ENCODE results near the gene IREB2.
"Not testable (repeated sequence)": the region's sequence is repeated elsewhere in the genome, so short reads cannot be mapped to it uniquely, and the experiment has no call there.

IREB2 gene, protein sequence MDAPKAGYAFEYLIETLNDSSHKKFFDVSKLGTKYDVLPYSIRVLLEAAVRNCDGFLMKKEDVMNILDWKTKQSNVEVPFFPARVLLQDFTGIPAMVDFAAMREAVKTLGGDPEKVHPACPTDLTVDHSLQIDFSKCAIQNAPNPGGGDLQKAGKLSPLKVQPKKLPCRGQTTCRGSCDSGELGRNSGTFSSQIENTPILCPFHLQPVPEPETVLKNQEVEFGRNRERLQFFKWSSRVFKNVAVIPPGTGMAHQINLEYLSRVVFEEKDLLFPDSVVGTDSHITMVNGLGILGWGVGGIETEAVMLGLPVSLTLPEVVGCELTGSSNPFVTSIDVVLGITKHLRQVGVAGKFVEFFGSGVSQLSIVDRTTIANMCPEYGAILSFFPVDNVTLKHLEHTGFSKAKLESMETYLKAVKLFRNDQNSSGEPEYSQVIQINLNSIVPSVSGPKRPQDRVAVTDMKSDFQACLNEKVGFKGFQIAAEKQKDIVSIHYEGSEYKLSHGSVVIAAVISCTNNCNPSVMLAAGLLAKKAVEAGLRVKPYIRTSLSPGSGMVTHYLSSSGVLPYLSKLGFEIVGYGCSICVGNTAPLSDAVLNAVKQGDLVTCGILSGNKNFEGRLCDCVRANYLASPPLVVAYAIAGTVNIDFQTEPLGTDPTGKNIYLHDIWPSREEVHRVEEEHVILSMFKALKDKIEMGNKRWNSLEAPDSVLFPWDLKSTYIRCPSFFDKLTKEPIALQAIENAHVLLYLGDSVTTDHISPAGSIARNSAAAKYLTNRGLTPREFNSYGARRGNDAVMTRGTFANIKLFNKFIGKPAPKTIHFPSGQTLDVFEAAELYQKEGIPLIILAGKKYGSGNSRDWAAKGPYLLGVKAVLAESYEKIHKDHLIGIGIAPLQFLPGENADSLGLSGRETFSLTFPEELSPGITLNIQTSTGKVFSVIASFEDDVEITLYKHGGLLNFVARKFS

DNA sequence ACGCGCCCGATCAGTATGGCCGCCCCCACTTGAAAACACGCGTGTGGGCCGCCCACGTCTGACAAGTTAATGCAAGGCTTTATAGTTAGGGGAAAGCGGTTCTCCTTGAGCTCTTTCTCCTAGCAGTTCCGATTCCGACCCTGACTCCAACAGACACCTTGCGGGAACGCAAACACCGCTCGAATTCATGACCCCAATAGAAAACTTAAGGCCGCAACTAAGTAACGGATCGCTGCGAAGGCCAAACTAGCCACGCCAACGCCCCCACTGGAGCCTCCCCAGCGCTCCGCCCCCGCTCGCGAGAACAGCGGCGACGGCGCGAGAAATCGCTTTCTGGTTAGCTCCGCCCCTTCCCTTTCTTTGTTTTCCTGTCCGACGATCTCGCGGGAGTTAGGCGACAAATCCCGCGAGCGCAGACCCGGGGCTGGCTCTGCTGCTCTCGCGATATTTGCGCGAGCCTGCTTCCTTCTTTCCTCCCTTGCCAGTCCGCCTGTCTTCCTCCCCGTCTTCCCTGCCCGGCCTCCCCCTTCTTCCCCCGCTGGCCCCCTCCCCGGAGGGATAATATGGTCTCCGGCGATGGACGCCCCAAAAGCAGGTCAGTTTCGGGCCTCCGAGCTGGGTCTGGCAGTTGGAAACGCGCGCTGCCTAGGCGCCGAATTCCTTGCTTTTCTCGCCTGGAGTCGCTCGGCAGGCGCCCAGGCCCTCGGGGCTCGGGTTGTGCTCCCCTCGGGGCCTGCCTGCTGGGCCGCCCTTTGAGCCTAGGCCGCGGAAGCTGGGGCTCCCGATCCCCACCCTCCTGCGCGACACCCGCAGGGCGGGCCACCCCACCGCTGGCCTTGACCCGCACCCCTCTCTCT lies at the start of gene IREB2:
TSS of gene IREB2 (plus strand) at position 455 of the 857 bp plus-strand sequence. CDS start at position 577, 122 bp downstream.
- FAIRE-seq = peak; percentile 98

DNA sequence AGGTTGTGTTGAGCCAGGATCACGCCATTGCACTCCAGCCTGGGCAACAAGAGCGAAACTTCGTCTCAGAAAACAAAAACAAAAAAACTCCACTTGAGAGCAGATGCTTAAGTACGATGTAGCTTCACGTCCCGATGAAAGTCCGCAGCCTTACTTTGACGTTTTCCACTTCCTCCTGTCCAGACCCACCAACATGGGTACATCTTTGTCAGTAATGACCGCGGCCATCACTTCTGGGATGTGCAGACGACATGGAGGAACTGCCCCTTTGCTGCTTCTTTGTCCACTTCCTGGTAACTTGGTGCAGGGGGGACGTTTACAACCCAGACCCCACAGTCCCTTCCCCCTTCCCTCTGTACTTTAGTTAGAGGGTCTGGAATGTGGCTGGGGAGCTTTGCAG lies 49.2 kb upstream of the IREB2 start:
- no peak for FAIRE-seq

DNA sequence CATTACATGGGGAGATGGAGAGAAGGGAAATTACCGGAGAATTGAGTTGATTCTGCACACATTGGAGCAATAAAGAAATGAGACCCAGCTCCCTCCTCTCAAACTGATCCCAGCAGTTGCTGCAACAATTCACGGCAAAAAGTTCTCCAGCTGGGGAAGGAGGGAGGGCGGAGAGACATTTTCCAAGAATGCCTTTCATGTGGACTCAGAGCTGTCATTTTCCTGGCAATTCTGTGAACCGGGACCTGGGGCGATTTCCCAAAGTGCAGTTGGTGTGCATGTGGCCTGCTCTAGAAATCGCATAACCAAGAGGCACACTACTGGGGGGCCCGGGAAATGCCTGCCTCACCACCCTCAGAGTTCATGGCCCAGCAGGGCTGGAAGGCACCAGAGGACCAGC lies 48.7 kb upstream of the IREB2 start:
- FAIRE-seq = no peak

DNA sequence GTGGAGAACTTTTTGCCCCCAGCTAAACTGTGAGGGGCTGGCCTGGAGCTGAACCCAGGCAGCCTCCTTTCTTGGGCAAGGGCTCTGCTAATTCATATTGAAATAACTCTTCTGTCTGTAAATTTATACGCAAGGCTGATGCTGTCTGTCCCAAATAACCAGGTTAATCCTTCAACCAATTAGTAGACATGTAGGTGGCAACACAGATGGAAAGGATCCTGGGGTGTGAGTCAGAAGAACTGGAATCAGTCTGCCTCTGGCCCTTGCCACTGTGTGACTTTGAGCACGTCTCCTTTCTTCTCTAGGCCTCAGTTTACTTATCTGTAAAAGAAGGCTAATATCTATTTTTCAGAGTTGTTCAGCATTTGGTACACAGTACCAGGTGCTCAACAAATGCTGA lies 48.3 kb upstream of the IREB2 start:
- no peak for FAIRE-seq

DNA sequence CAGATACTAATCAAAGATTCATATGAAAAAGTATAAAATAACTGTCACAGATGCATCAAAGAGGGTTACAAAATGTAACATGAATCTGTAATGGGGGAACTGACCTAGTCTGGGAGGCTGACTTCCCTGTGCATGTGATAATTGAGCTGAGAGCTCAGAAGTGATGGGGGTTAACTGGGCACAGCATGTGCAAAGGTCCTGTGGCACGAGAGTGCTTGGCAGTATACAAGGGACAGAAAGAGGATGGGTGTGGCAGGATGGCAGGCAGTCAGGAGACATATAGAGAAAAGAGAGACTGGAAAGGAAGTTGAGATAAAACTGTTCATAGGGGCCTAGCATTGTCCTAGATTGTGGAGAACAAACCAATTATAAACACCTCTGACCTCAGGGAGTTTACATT lies 47.8 kb upstream of the IREB2 start:
- FAIRE-seq = no peak

DNA sequence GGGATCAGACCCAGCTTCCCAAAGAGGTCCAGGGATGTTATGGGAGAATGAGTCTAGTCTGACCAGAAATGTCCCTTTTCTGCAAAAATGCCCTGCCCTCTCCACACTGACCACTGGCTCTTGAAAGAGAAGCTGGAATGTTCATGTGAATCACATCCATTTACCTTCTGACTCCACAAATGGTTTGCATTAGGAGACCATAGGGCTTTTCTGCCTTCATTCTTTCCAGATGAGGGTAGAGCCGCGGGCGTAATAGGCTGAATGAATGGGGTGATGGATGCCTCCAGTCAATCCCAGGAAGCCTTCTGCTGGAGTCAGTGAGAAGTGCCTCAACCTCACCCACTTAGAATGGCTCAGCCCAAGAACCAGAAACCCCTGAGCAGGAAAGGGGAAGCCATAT lies 47.2 kb upstream of the IREB2 start:
- no peak for FAIRE-seq

DNA sequence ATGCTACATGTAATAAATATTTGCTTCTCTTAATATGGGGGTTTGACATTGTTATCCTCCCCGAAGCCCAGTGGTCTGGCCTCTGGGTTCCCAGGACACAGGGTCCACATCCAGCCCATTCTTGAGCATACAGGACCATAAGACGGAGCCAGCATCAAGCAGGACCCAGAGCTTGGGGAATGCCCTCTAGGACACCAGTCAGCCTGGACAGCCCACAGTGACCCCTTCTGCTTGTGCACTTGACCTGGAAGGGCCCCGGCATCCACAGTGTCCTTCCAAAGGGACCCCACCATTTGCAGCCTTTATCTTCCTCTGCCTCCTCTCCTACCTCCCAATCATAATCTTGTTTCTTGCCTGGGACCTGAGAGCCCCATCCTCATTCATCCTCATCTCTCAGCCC lies 46.2 kb upstream of the IREB2 start:
- no peak for FAIRE-seq

DNA sequence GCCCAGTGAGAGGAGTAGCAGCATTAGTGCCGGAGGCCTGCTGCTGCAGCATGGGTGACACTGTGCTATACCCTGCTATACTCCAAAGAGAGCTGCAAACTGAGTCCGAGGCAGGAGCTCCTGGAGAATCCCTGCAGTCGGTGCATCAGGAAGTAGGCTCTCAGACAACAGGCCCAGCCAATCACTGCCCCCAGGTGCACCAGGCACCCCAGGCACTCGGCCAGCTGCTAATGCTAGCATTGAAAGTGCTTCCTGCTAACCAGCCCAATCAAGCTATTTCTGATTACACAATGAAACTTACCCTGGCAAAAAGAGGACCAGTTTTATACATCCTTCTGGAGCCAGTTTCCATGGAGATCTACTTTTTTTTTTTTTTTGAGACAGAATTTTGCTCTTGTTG lies 45.6 kb upstream of the IREB2 start:
- no peak for FAIRE-seq

DNA sequence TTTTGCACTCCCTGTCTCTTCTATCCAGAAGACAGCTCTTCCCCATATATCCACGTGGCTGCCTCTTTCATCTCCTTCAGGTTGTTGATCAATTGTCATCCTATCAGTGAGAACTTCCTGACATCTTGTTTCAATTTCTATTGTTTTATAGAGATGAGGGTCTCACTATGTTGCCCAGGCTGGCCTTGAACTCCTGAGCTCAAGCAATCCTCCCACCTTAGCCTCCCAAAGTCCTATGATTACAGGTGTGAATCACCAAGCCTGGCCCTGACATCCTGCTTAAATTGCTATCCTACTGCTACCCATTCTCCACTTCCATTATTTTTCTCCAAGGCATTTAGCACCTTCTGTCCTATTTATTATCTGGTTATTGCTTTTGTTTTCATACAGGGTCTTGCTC lies 44.9 kb upstream of the IREB2 start:
- FAIRE-seq = no peak

DNA sequence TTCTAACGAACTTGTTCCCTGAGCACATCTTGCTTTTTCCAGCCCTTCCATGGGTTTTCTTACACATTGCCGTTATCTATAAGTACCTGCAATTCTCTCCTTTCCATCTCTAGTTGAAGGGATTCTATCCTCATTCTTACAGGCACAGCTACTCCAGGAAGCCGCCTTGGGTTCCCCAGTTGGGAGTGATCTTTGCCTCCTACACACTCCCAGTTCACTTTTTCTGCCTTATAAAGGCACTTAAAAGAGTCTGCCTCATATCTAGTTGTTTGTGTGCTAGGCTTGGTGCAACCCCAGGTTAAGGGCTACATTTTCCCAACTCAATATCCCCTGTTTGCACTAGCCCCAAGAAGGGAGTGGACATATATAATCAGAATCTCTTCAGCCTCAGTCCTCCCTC lies 44.0 kb upstream of the IREB2 start:
- no peak for FAIRE-seq

DNA sequence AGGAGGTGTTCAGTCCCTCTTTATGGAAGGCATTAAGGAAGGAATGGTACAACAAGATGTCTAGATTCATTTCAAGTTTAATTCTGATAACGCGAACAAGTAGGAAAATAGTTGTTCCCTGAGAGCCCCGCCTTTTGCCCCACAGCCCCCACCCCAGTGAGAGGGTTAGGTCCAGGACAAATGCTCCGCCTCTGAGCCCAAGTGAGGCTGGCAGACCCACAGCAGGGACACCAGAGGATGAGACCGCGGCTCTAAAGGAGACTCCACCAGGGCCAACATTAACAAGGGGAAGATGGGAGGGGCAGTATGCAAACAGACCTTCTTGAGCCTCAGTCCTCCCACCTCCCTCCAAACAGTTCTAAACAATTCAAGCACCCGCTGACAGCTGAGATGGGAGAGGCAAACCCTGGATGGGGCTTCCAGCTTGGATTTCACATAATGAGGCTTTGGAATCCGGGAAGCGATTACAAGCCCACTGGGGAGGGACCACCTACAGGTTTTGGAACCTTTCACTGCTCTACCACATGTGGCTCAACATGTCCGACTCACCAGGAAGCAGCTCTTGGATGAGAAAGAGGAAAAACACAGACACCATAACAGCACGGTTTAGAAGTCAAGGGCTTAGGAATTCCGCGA lies 42.9 kb upstream of the IREB2 start:
- FAIRE-seq = no peak

DNA sequence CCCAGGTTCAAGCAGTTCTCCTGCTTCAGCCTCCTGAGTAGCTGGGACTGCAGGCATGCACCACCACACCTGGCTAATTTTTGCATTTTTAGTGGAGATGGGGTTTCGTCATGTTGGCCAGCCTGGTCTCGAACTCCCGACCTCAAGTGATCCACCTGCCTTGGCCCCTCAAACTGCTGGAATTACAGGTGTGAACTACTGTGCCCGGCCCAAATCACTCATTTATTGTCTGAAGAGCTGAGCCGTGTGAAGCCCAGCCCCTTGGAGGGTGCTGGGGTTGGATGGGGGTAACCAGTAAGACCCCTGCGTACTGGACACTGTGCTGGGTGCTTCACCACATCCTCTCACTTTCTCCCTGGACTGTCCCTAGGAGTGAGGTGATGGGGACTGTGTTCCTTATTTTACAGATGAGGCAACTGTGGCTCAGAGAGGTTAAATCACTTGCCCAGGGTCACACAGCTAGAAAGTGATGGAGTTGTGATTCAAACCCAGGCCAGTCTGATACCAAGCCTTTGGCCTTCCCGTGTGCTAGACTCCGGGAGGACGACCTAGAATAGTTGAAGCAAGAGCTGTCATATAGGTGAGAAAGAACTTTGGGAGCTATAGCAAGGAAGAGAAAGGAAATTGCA lies 41.7 kb upstream of the IREB2 start:
- FAIRE-seq = no peak

DNA sequence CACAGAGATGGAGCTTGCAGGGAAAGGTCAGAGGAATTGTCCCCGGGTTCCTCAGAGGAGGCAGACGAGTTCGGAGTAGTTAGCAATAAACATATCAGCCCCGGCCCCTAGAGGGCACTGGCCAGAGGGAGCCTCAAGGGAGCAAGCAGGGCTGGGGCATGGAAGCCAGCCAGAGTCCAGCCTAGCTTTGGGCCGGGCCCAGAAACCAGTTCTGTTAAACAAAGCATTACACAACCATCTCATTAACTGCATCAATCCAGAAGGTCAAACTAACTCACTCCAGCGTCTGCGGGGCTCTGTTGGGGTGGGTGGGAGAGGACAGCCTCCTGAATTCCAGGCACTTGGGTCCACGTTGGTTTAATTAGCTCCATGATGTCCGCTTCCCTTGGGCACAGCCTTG lies 41.0 kb upstream of the IREB2 start:
- FAIRE-seq = no peak

DNA sequence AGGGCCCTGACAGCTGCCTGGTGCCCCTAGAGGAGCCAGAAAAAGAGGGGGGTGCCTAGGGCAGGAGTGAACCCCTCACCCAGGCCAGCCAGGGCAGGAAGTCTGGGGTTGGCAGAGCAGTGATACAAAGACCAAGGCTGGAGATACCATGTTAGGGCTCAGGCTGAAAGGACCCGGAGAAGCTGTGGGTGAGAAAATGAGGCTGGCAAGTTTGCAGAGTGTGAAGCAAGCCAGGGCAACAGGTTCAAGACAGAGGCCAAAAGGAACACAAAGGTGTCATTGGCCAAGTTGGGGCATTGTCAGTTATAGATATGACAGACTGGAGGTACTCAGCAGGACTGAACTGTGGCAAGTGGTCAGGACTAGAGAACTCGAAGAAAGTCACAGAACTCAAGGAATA lies 40.6 kb upstream of the IREB2 start:
- FAIRE-seq = no peak

DNA sequence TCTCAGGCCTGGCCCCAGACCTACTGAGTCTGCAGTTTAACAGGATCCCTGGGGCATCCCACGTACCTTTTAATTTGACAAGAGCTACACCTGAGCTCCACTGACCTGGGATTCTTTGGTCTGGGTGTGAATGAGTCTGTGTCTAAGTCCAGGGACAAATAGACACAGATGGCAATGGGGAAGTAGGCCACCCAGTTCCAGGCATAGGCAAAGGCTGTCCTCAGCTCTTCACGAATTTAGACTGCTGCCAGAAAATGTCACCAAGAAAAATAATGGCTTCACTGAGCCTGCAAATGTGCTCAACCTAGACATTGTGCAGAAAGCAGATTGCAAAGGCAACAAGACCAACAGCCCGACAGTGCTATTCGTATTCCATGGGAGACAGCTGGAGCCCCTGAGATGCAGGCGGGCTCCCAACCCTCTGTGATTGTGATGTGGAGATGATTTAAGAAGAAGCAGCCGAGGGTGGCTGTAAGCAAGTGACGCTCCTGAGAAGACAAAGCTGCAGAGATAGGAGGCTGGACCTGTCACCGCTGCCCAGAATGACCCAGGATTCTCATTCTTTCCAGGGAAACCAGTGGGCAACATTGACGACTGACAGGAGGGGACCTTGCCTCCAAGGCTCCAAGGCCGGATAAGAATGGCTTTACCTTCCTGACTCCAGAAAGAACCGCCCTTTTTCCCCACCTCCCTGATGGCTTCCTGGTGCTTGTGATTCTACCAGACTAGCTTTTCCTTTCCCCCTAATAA lies 39.8 kb upstream of the IREB2 start:
- no peak for FAIRE-seq

DNA sequence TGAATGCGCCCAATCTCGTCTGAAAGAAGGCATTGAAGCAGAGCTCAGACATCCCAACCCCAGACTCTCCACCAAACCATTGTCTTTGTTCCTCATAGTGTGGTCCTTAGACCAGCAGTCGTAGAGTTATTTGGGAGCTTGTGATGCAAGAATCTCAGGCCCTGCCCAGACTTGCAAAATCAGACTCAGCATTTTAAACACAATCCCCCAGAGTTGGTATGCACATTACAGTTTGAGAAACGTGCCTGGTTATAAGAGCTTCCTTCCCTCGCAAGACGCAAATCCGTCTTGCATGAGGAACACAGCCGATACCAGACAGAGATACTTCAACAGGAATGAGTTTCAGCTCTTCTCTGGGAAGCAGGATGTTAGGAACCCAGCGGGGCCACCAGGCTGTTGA lies 38.9 kb upstream of the IREB2 start:
- FAIRE-seq = no peak

DNA sequence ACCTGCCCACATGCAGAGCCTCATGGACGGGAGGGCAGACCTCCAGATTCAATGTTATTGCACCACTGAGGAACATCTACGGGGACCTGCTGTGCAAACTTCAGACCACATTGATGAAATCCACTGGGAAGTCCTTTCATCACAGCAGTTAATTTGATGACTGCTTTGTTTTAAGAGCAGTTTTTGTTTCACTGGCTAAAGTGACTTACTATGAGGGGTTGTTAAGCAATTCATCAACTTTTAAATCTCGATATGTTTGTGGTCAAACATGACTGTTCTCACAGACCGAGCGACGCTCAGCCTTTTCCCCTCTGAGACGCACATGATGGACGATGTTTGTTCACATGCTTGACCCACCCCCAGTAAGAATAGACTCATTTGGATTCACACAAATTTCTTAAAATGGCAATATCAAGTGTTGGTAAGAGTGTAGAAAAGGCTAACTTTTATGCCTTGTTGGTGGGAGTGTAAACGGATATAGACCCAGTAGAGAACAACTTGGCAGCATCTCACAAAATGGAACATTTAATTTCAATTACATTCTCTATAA lies 35.9 kb upstream of the IREB2 start:
- FAIRE-seq = no peak

DNA sequence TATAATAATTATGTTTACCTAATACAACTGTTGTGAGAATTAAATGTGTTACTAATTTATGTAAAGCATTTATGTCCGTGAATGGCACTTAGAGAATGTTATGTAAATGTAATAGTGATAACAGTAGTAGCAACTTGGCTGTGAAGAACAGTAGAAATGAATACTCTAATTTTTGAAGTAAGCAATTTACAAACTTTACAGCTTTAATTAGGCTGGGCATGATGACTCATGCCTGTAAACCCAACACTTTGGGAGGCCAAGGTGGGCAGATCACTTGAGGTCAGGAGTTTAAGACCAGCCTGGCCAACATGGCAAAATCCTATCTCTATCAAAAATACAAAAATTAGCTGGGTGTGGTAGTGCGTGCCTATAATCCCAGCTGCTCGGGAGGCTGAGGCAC lies 33.9 kb upstream of the IREB2 start:
- FAIRE-seq = no peak

DNA sequence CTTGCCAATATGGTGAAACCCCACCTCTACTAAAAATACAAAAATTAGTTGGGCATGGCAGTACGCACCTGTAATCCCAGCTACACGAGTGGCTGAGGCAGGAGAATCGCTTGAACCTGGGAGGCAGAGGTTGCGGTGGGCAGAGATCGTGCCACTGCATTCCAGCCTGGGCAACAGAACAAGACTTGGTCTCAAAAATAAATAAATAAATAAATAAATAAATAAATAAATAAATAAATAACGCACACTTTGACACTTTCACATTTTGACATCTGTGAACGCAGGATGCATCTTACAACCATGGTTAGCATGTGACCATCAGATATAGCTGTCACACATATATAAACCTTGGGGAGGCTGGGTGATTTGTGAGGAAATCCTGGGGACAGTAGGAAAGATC lies 33.2 kb upstream of the IREB2 start:
- not testable (repeated sequence) for FAIRE-seq

DNA sequence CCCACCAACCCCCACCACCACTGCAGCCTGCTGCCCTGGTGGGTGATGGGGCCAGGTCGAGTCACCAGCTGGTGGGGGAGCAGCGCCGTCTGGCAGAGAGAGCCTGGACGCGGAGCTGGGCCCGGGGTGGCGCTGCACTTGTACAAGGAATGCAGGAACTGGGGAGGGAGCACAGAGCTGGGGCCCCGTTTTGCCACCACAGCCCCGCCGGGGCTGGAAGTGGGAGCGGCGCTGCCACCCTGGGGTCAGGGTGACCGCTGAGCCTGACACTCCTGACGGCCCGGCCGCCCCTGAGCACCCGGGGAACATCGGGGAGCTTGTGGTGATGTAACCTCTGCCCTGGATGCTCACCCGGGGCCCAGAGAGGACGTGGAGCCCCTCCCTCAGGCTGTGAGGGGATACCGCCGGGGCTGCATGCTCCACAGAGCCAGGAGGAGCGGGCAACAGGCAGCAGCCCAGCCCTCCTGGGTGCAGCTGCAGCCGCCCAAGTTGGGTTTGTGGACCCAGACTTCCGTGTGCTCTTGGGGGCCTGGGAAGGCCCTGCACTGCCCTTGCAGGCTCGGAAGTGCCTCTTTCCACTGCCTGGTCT lies 32.6 kb upstream of the IREB2 start:
- no peak for FAIRE-seq

Measured in G401.6 (cell line).